K562 treated with DMSO at 1 percent for 12 hours (cell line): Measurements from ENCODE around the gene TMPRSS15. TPM values are rescaled to one million over a fixed set of nuclear protein-coding genes. Genes with fewer than 3 reads are reported as not detected.

ENCODE experiments used
- total RNA-seq: library from RNA; unstranded; fragments of 300-600 nt; gene quantifications from 2 replicates; pipeline ENCODE4 v1.2.3, GENCODE V29; 2022; ENCODE audit not compliant: insufficient read depth

The TMPRSS15 gene
- total RNA-seq: not detected in 2 replicates

DNA sequence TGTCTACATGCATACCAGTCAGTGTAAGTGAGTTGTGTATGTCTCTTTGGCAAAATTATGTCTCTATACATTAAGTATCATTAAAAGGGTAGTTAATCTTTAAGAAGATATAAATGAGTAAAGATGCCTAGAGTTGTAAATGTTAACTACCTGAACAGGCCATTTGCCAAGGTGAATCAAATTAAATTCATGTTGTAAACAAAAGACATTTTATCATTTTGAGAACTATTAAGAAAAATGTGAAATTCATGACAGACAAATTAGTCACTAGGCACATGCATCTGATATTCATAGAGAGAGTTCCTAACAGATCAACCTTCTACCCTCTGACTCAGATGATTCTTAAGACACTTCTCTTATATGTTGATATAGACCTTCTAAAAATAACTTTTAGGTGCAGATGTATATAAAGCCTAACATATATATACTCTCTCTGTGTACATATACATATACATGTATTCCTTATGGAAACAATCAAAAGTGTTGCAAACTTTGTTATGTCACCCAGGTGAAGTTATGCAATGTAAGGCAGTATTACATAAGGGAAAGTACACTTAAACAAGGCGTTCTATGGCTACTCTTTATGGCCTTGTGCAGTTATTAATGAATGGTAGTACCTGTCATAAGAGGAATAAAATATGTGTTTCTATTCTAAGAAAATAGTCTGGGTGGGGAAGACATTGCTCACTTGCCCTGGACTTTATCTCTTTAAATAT, at the start of gene TMPRSS15:
TMPRSS15 (minus strand) TSS at position 51 of the 716 bp plus-strand sequence. CDS start 163 bp downstream, outside the sequence.

DNA sequence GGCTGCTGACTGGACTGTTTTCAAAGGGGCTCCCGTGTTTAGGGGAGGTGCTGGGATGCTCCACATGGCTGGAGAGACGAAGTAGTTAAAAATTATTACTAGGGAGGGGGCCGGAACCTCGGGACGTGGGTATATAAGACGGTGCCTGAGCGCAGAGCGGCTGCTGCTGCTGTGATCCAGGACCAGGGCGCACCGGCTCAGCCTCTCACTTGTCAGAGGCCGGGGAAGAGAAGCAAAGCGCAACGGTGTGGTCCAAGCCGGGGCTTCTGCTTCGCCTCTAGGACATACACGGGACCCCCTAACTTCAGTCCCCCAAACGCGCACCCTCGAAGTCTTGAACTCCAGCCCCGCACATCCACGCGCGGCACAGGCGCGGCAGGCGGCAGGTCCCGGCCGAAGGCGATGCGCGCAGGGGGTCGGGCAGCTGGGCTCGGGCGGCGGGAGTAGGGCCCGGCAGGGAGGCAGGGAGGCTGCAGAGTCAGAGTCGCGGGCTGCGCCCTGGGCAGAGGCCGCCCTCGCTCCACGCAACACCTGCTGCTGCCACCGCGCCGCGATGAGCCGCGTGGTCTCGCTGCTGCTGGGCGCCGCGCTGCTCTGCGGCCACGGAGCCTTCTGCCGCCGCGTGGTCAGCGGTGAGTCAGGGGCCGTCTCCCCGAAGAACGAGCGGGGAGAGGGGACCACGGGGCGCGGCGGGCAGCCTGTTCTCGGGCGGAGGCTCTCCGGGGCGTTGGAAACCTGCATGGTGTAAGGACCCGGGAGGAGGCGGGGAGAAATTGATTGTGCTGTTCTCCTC, 158.7 kb downstream of the TMPRSS15 start, which contains the start of gene CHODL:
CHODL (plus strand) TSS at position 163 of the 793 bp plus-strand sequence; CDS start at position 554, 391 bp downstream.

Other genes starting within 250 kb of the TMPRSS15 start
- gene CHODL, start 159.0 kb downstream of the TMPRSS15 start, total RNA-seq: not detected in 2 replicates